Esophagus (tissue), 2 donors: ENCODE results near the gene NIN. TPM values are rescaled to one million over a fixed set of nuclear protein-coding genes. Genes with fewer than 3 reads are reported as not detected.

Experiments
- H3K27ac ChIP-seq, 2 donors: one replicate each; pipeline ENCODE4 v1.5.1; 2013; ENCODE audit warnings: low read depth in 2 of 2, mild to moderate bottlenecking in 2 of 2, inconsistent platforms in 1 of 2, low read length in 1 of 2, moderate library complexity in 1 of 2
- H3K27me3 ChIP-seq, 2 donors: one replicate each; pipeline ENCODE4 v1.6.1; 2013; ENCODE audit warnings: low read length in 2 of 2, control low read depth in 1 of 2, mild to moderate bottlenecking in 1 of 2; ENCODE audit not compliant: insufficient read depth in 2 of 2, control insufficient read depth in 1 of 2
- H3K36me3 ChIP-seq, 2 donors: one replicate each; pipeline ENCODE4 v1.6.1; 2013; ENCODE audit warnings: low read length in 1 of 2; ENCODE audit not compliant: control insufficient read depth in 2 of 2, insufficient read depth in 2 of 2
- H3K4me1 ChIP-seq, 2 donors: one replicate each; pipeline ENCODE4 v1.6.1; 2013; ENCODE audit warnings: low read length in 1 of 2; ENCODE audit not compliant: control insufficient read depth in 2 of 2, insufficient read depth in 2 of 2
- H3K4me3 ChIP-seq, 2 donors: one replicate each; pipeline ENCODE4 v1.5.1; 2013; ENCODE audit warnings: low read length in 2 of 2, mild to moderate bottlenecking in 2 of 2, low read depth in 1 of 2, moderate library complexity in 1 of 2
- H3K9me3 ChIP-seq, 2 donors: one replicate each; pipeline ENCODE4 v1.6.1; 2013; ENCODE audit warnings: mild to moderate bottlenecking in 2 of 2, low read depth in 1 of 2, low read length in 1 of 2, moderate library complexity in 1 of 2; ENCODE audit not compliant: control insufficient read depth in 2 of 2, insufficient read depth in 1 of 2
- WGBS, 2 donors: extraction: QIAGEN DNeasy Blood & Tissue Kit; methylation state at CpG; one replicate each; pipeline ENCODE4 v1.1.7; 2013; 5-methylcytosine and 5-hydroxymethylcytosine counted together
- polyA plus RNA-seq, 2 donors: library from polyadenylated mRNA; stranded (reverse); fragments of 200-250 nt; gene quantifications; one replicate each; pipeline ENCODE4 v1.2.3, GENCODE V29; 2013
- donor health status: healthy with polysubstance abuse.
- donor health status: Bipolar disorder and iron deficiency.

The NIN gene
- polyA plus RNA-seq, 2 donors: 6.2 to 6.8 TPM

- H3K36me3 ChIP-seq: no peaks in the 10 kb centered on the region
- 95 to 98% methylated on average over 2 of the region's 2 CpGs for WGBS, 2 donors
- no peaks in the 10 kb centered on the region for H3K9me3 ChIP-seq
- no peak overlapping the region for H3K27ac ChIP-seq
- no peak overlapping the region for H3K4me3 ChIP-seq
- H3K27me3 ChIP-seq: no peaks in the 10 kb centered on the region
- no peaks in the 10 kb centered on the region for H3K4me1 ChIP-seq
These were observed 13.4 kb upstream of the NIN start for GRCh38 chr14:50844391-50844790.

- H3K4me1 ChIP-seq: peaks cover 0 to 2% of the 10 kb centered on the region in 2 donors
- WGBS, 2 donors: 86 to 89% methylated on average over 5 of the region's 5 CpGs
- no peak overlapping the region for H3K4me3 ChIP-seq
- no peaks in the 10 kb centered on the region for H3K36me3 ChIP-seq
- no peak overlapping the region for H3K27ac ChIP-seq
- H3K27me3 ChIP-seq: no peaks in the 10 kb centered on the region
- H3K9me3 ChIP-seq: no peaks in the 10 kb centered on the region
These were observed 8.7 kb upstream of the NIN start for GRCh38 chr14:50839691-50840090.

GRCh38 chr14:50839048-50839447 lies 8.1 kb upstream of the NIN start:
- WGBS, 2 donors: 14 to 25% methylated on average over 1 of the region's 1 CpG

GRCh38 chr14:50837850-50838470 lies 7.0 kb upstream of the NIN start:
- Histone ChIP-seq H3K4me1 (peaks cover 0 to 2% of the 10 kb centered on the region in 2 donors), H3K27ac (no peak overlapping the region), H3K36me3 (no peaks in the 10 kb centered on the region), H3K4me3 (no peak overlapping the region), H3K9me3 (no peaks in the 10 kb centered on the region), H3K27me3 (no peaks in the 10 kb centered on the region)
- WGBS, 2 donors: 91% methylated on average over 2 of the region's 2 CpGs

More at GRCh38 chr14:50839048-50839447, 8.1 kb upstream of the NIN start:
- H3K4me3 ChIP-seq: no peak overlapping the region
- H3K27ac ChIP-seq: no peak overlapping the region
- no peaks in the 10 kb centered on the region for H3K36me3 ChIP-seq
- peaks cover 0 to 2% of the 10 kb centered on the region in 2 donors for H3K4me1 ChIP-seq
- no peaks in the 10 kb centered on the region for H3K9me3 ChIP-seq
- no peaks in the 10 kb centered on the region for H3K27me3 ChIP-seq

- no peak overlapping the region for H3K4me3 ChIP-seq
- no peaks in the 10 kb centered on the region for H3K9me3 ChIP-seq
- WGBS, 2 donors: 79 to 88% methylated on average over 10 of the region's 10 CpGs
- no peak overlapping the region for H3K27ac ChIP-seq
- H3K27me3 ChIP-seq: no peaks in the 10 kb centered on the region
- no peaks in the 10 kb centered on the region for H3K36me3 ChIP-seq
- H3K4me1 ChIP-seq: peaks cover 0 to 2% of the 10 kb centered on the region in 2 donors
These were observed 6.3 kb upstream of the NIN start for GRCh38 chr14:50837271-50837670.

- no peaks in the 10 kb centered on the region for H3K36me3 ChIP-seq
- WGBS, 2 donors: 91 to 95% methylated on average over 5 of the region's 5 CpGs
- H3K27me3 ChIP-seq: no peaks in the 10 kb centered on the region
- peaks cover 0 to 2% of the 10 kb centered on the region in 2 donors for H3K4me1 ChIP-seq
- no peaks in the 10 kb centered on the region for H3K9me3 ChIP-seq
- no peak overlapping the region for H3K27ac ChIP-seq
- no peak overlapping the region for H3K4me3 ChIP-seq
These were observed 5.6 kb upstream of the NIN start for GRCh38 chr14:50836515-50836914.

- peaks cover 0 to 2% of the 10 kb centered on the region in 2 donors for H3K4me1 ChIP-seq
- no peaks in the 10 kb centered on the region for H3K27me3 ChIP-seq
- H3K9me3 ChIP-seq: no peaks in the 10 kb centered on the region
- H3K36me3 ChIP-seq: no peaks in the 10 kb centered on the region
- no peak overlapping the region for H3K4me3 ChIP-seq
- 34 to 48% methylated on average over 2 of the region's 2 CpGs for WGBS, 2 donors
- no peak overlapping the region for H3K27ac ChIP-seq
These were observed 4.3 kb upstream of the NIN start for GRCh38 chr14:50835280-50835679.

GRCh38 chr14:50834802-50835276 lies 3.9 kb upstream of the NIN start:
- Histone ChIP-seq H3K9me3 (no peaks in the 10 kb centered on the region), H3K4me3 (no peak overlapping the region), H3K27ac (no peak overlapping the region), H3K4me1 (peaks cover 0 to 5% of the 10 kb centered on the region in 2 donors), H3K36me3 (no peaks in the 10 kb centered on the region), H3K27me3 (no peaks in the 10 kb centered on the region)
- 78 to 80% methylated on average over 5 of the region's 5 CpGs for WGBS, 2 donors

- H3K4me3 ChIP-seq: no peak overlapping the region
- WGBS, 2 donors: 63 to 82% methylated on average over 6 of the region's 6 CpGs
- H3K36me3 ChIP-seq: no peaks in the 10 kb centered on the region
- H3K4me1 ChIP-seq: peaks cover 0 to 9% of the 10 kb centered on the region in 2 donors
- H3K9me3 ChIP-seq: no peaks in the 10 kb centered on the region
- no peaks in the 10 kb centered on the region for H3K27me3 ChIP-seq
- H3K27ac ChIP-seq: no peak overlapping the region
These were observed 2.1 kb upstream of the NIN start for GRCh38 chr14:50832935-50833630.
